GM12878 (cell line): ENCODE data around the gene VBP1. TPM values are rescaled to one million over a fixed set of nuclear protein-coding genes. Genes with fewer than 3 reads are reported as not detected.

Experiments
- ASH2L ChIP-seq: fragments of 300-600, 200-600 bp; sonication (generic); IDR thresholded peaks from 2 replicates; pipeline ENCODE4 v1.6.1; 2017; ENCODE audit warnings: low read depth, mild to moderate bottlenecking, borderline replicate concordance
- HDGF ChIP-seq: fragments of 450-650 bp; IDR thresholded peaks from 2 replicates; pipeline ENCODE4 v1.6.1; 2016; ENCODE audit warnings: antibody characterized with exemption
- NR2F1 ChIP-seq: fragments of 450-650 bp; conservative IDR thresholded peaks from 2 replicates; pipeline ENCODE4 v1.6.1; 2017; ENCODE audit warnings: mild to moderate bottlenecking
- SMC3 ChIP-seq: IDR thresholded peaks from 2 replicates; pipeline ENCODE4 v1.6.1; 2011; ENCODE audit warnings: low read length, improper control_type of control experiment, borderline replicate concordance
- SRF ChIP-seq, 2 experiments: IDR thresholded peaks; 2 replicates each; pipeline ENCODE4 v1.6.1; 2011; ENCODE audit warnings: low read depth in 2 of 2, low read length in 2 of 2, mild to moderate bottlenecking in 1 of 2, moderate library complexity in 1 of 2
- ZSCAN29 ChIP-seq: fragments of 450-650 bp; IDR thresholded peaks from 2 replicates; pipeline ENCODE4 v1.6.1; 2017; ENCODE audit warnings: mild to moderate bottlenecking, moderate library complexity
- polyA plus RNA-seq, 11 experiments: library from polyadenylated mRNA; depleted of rRNA in 4 of 11; unstranded in 6 of 11; stranded (reverse) in 5 of 11; fragments of >200 nt; fragmentation: Nextera tagmentation in 4 of 11; fragmentation: Illumina TruSeq in 1 of 11; extraction: Ambion mirVana in 4 of 11; extraction: Trizol in 1 of 11; gene quantifications; 1 replicate in 1 of 11; 2 replicates in 10 of 11; pipeline versions ENCODE4 v1.2.1 to v1.2.3, GENCODE V29; 2011 to 2016; ENCODE audit warnings: inconsistent platforms in 2 of 11, missing spikeins in 2 of 11, low read depth in 1 of 11
- total RNA-seq, 4 experiments: library from RNA; depleted of rRNA in 3 of 4; stranded (reverse); fragments of >200 nt in 3 of 4; fragmentation: Illumina TruSeq in 1 of 4; extraction: Trizol in 1 of 4; gene quantifications; 2 replicates each; pipeline versions ENCODE4 v1.2.1 to v1.2.3, GENCODE V29; 2013 to 2021
- TF ChIP-seq, protein P1 (sequence below): fragments of 450-650 bp; IDR thresholded peaks from 2 replicates; pipeline ENCODE4 v1.6.1; 2016; ENCODE audit warnings: mild to moderate bottlenecking, moderate library complexity, borderline replicate concordance
- TF ChIP-seq, protein P2 (sequence below): fragments of 450-650 bp; conservative IDR thresholded peaks from 2 replicates; pipeline ENCODE4 v1.6.1; 2017; ENCODE audit warnings: mild to moderate bottlenecking, moderate library complexity
- TF ChIP-seq, protein P3 (sequence below): IDR thresholded peaks from 2 replicates; pipeline ENCODE4 v1.6.1; 2011; ENCODE audit warnings: mild to moderate bottlenecking, low read depth, low read length, moderate library complexity; ENCODE audit not compliant: insufficient replicate concordance
- TF ChIP-seq, protein P4 (sequence below): fragments of 450-650 bp; IDR thresholded peaks from 2 replicates; pipeline ENCODE4 v1.6.1; 2018; ENCODE audit warnings: borderline replicate concordance, mild to moderate bottlenecking; ENCODE audit not compliant: partially characterized antibody
- TF ChIP-seq, protein P5 (sequence below): IDR thresholded peaks from 2 replicates; pipeline ENCODE4 v1.6.1; 2011; ENCODE audit warnings: borderline replicate concordance, low read depth, mild to moderate bottlenecking, moderate library complexity, mixed read lengths, low read length; ENCODE audit not compliant: insufficient read depth; ENCODE audit errors: extremely low read length
- TF ChIP-seq, protein P6 (sequence below): fragments of 450-650 bp; IDR thresholded peaks from 2 replicates; pipeline ENCODE4 v1.6.1; 2017; ENCODE audit warnings: mild to moderate bottlenecking, moderate library complexity

Gene VBP1
- total and polyA plus RNA-seq, 10 of the 15 experiments (the other 5 are each of a cell fraction or from before 2014, with no cell fraction given): 56.4 to 182 (median 102) TPM

DNA sequence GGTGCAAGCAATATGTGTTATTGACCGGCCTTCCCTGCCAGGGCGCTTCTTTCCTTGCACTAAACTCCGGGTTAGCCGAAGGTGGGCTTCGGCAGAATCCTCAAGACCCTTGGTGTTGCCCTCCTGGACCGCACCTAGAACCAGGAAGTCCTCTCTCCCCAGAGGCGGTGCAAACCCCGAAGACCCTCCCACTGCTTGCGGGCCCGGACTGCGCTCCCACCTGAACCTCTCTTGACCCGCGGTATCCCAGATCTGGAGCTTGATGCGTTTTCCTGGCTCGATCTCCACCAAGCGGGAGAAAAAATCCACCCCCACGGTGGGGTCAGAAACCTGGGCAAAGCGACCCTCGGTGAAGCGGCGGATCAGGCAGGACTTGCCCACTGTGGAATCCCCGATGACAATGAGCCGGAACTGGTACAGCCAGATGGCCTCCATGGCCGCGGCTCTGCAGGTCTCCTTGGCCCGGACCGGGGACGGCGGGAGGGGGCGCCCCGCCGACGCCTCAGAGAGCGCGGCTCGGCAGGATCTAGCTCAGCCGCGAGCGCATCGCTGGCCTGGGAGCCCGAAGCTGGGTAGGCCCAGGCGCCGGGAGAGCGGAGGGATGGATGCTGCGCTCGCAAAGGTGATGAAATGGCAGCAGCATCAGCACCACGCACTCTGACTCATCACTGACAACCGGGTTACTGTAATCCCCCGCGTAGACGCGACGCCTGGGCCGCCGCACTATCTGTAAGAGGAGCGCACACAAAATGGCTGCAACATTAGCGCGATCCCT lies 47.8 kb downstream of the VBP1 start, which contains the start of gene RAB39B (continued):
- TF ChIP-seq, protein P1, sequence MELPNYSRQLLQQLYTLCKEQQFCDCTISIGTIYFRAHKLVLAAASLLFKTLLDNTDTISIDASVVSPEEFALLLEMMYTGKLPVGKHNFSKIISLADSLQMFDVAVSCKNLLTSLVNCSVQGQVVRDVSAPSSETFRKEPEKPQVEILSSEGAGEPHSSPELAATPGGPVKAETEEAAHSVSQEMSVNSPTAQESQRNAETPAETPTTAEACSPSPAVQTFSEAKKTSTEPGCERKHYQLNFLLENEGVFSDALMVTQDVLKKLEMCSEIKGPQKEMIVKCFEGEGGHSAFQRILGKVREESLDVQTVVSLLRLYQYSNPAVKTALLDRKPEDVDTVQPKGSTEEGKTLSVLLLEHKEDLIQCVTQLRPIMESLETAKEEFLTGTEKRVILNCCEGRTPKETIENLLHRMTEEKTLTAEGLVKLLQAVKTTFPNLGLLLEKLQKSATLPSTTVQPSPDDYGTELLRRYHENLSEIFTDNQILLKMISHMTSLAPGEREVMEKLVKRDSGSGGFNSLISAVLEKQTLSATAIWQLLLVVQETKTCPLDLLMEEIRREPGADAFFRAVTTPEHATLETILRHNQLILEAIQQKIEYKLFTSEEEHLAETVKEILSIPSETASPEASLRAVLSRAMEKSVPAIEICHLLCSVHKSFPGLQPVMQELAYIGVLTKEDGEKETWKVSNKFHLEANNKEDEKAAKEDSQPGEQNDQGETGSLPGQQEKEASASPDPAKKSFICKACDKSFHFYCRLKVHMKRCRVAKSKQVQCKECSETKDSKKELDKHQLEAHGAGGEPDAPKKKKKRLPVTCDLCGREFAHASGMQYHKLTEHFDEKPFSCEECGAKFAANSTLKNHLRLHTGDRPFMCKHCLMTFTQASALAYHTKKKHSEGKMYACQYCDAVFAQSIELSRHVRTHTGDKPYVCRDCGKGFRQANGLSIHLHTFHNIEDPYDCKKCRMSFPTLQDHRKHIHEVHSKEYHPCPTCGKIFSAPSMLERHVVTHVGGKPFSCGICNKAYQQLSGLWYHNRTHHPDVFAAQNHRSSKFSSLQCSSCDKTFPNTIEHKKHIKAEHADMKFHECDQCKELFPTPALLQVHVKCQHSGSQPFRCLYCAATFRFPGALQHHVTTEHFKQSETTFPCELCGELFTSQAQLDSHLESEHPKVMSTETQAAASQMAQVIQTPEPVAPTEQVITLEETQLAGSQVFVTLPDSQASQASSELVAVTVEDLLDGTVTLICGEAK: peak; percentile 67
- TF ChIP-seq NR2F1: 0 out of 2 replicates have a peak, but pooled peaks have one; percentile 28
- peak; percentile 24; the same call in 1 of the 2 replicates for TF ChIP-seq SMC3
- TF ChIP-seq SRF (IDR thresholded peaks at IDR 0.05; ENCODE audit: low read depth in 2 of 2, low read length in 2 of 2): peak in 1 of 2 experiments; percentile 79; a peak in 1 of 4 replicates
- TF ChIP-seq, protein P2, sequence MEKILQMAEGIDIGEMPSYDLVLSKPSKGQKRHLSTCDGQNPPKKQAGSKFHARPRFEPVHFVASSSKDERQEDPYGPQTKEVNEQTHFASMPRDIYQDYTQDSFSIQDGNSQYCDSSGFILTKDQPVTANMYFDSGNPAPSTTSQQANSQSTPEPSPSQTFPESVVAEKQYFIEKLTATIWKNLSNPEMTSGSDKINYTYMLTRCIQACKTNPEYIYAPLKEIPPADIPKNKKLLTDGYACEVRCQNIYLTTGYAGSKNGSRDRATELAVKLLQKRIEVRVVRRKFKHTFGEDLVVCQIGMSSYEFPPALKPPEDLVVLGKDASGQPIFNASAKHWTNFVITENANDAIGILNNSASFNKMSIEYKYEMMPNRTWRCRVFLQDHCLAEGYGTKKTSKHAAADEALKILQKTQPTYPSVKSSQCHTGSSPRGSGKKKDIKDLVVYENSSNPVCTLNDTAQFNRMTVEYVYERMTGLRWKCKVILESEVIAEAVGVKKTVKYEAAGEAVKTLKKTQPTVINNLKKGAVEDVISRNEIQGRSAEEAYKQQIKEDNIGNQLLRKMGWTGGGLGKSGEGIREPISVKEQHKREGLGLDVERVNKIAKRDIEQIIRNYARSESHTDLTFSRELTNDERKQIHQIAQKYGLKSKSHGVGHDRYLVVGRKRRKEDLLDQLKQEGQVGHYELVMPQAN: 0 out of 2 replicates have a peak, but pooled peaks have one; percentile 23
- TF ChIP-seq, protein P3, sequence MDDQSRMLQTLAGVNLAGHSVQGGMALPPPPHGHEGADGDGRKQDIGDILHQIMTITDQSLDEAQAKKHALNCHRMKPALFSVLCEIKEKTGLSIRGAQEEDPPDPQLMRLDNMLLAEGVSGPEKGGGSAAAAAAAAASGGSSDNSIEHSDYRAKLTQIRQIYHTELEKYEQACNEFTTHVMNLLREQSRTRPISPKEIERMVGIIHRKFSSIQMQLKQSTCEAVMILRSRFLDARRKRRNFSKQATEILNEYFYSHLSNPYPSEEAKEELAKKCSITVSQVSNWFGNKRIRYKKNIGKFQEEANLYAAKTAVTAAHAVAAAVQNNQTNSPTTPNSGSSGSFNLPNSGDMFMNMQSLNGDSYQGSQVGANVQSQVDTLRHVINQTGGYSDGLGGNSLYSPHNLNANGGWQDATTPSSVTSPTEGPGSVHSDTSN: no peak
- no peak for TF ChIP-seq HDGF
- no peak for TF ChIP-seq ASH2L
- TF ChIP-seq, protein P4, sequence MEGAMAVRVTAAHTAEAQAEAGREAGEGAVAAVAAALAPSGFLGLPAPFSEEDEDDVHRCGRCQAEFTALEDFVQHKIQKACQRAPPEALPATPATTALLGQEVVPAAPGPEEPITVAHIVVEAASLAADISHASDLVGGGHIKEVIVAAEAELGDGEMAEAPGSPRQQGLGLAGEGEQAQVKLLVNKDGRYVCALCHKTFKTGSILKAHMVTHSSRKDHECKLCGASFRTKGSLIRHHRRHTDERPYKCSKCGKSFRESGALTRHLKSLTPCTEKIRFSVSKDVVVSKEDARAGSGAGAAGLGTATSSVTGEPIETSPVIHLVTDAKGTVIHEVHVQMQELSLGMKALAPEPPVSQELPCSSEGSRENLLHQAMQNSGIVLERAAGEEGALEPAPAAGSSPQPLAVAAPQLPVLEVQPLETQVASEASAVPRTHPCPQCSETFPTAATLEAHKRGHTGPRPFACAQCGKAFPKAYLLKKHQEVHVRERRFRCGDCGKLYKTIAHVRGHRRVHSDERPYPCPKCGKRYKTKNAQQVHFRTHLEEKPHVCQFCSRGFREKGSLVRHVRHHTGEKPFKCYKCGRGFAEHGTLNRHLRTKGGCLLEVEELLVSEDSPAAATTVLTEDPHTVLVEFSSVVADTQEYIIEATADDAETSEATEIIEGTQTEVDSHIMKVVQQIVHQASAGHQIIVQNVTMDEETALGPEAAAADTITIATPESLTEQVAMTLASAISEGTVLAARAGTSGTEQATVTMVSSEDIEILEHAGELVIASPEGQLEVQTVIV: no peak
- TF ChIP-seq ZSCAN29: peak; percentile 99
- TF ChIP-seq, protein P5, sequence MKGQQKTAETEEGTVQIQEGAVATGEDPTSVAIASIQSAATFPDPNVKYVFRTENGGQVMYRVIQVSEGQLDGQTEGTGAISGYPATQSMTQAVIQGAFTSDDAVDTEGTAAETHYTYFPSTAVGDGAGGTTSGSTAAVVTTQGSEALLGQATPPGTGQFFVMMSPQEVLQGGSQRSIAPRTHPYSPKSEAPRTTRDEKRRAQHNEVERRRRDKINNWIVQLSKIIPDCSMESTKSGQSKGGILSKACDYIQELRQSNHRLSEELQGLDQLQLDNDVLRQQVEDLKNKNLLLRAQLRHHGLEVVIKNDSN: no peak
- TF ChIP-seq, protein P6, sequence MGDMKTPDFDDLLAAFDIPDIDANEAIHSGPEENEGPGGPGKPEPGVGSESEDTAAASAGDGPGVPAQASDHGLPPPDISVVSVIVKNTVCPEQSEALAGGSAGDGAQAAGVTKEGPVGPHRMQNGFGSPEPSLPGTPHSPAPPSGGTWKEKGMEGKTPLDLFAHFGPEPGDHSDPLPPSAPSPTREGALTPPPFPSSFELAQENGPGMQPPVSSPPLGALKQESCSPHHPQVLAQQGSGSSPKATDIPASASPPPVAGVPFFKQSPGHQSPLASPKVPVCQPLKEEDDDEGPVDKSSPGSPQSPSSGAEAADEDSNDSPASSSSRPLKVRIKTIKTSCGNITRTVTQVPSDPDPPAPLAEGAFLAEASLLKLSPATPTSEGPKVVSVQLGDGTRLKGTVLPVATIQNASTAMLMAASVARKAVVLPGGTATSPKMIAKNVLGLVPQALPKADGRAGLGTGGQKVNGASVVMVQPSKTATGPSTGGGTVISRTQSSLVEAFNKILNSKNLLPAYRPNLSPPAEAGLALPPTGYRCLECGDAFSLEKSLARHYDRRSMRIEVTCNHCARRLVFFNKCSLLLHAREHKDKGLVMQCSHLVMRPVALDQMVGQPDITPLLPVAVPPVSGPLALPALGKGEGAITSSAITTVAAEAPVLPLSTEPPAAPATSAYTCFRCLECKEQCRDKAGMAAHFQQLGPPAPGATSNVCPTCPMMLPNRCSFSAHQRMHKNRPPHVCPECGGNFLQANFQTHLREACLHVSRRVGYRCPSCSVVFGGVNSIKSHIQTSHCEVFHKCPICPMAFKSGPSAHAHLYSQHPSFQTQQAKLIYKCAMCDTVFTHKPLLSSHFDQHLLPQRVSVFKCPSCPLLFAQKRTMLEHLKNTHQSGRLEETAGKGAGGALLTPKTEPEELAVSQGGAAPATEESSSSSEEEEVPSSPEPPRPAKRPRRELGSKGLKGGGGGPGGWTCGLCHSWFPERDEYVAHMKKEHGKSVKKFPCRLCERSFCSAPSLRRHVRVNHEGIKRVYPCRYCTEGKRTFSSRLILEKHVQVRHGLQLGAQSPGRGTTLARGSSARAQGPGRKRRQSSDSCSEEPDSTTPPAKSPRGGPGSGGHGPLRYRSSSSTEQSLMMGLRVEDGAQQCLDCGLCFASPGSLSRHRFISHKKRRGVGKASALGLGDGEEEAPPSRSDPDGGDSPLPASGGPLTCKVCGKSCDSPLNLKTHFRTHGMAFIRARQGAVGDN: 0 out of 2 replicates have a peak, but pooled peaks have one; percentile 18
